Activated T-helper 2 cell treated with anti-CD3 and anti-CD28 coated beads, Interferon-gamma antibody, Interleukin-2, Interleukin-4, amounts not matched to agents 10 μg/mL and 5 μg/mL and 100 μg/mL, durations not matched to agents 14 hours and 24 hours and 36 hours (primary cell): ENCODE results near the gene MYRIP. TPM values are rescaled to one million over a fixed set of nuclear protein-coding genes. Genes with fewer than 3 reads are reported as not detected.
"Not testable (repeated sequence)": the region's sequence is repeated elsewhere in the genome, so short reads cannot be mapped to it uniquely, and the experiment has no call there.

ENCODE experiments used
- DNase-seq: peaks from one replicate; pipeline ENCODE4 v3.0.0; 2021; ENCODE audit warnings: low spot score
- H3K27ac Mint-ChIP-seq: one replicate; pipeline ENCODE4 v1.8.0; 2021; ENCODE audit warnings: mixed read lengths
- H3K27me3 Mint-ChIP-seq: one replicate; pipeline ENCODE4 v1.8.0; 2021; ENCODE audit warnings: low read depth, mixed read lengths
- H3K36me3 Mint-ChIP-seq: one replicate; pipeline ENCODE4 v1.8.0; 2021; ENCODE audit warnings: low read depth, mixed read lengths
- H3K4me1 Mint-ChIP-seq: one replicate; pipeline ENCODE4 v1.8.0; 2021; ENCODE audit warnings: low read depth, mixed read lengths
- H3K4me3 Mint-ChIP-seq: one replicate; pipeline ENCODE4 v1.8.0; 2021; ENCODE audit warnings: low read depth, mild to moderate bottlenecking, moderate library complexity, mixed read lengths
- H3K9me3 Mint-ChIP-seq: one replicate; pipeline ENCODE4 v1.8.0; 2021; ENCODE audit warnings: mixed read lengths
- intact Hi-C: fragments of 100-400 bp; cut with micrococcal nuclease; formaldehyde crosslinking; loops from one replicate; pipeline ENCODE4 v1.15.1; 2023
- total RNA-seq: library from RNA; stranded (reverse); gene quantifications from 2 replicates; pipeline ENCODE4 v1.2.3, GENCODE V29; 2022

MYRIP gene
- total RNA-seq, 1 donor from 2014 or later, result not detected

GRCh38 chr3:40124918-40125317, 315.5 kb downstream of the MYRIP start:
- intact Hi-C loops, result no loop called here
- Mint-ChIP-seq H3K9me3 (no peaks in the 10 kb centered on the region), H3K36me3 (no peaks in the 10 kb centered on the region), H3K4me3 (no peak overlapping the region), H3K4me1 (no peaks in the 10 kb centered on the region), H3K27me3 (no peaks in the 10 kb centered on the region), H3K27ac (no peak overlapping the region)
- no peak for DNase-seq

DNA sequence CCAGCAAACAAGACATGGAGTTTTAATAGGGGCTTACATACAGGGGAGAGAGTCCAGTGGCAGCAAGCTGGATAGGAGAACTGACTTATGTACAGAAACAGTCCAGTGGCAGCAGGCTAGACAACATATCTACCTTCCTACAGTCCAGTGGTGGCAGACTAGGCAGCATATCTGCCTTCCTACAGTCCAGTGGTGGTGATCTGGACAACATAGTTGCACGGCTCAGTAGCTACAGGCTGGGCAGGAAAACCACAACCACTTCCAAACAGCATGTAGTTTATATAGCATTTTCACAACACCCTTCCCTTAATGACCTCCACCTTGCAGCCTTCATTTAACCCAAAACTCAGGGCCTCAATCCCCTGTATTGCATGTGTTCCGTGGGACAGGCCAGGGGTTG, 318.8 kb downstream of the MYRIP start:
- no peaks in the 10 kb centered on the region for H3K4me1 Mint-ChIP-seq

DNA sequence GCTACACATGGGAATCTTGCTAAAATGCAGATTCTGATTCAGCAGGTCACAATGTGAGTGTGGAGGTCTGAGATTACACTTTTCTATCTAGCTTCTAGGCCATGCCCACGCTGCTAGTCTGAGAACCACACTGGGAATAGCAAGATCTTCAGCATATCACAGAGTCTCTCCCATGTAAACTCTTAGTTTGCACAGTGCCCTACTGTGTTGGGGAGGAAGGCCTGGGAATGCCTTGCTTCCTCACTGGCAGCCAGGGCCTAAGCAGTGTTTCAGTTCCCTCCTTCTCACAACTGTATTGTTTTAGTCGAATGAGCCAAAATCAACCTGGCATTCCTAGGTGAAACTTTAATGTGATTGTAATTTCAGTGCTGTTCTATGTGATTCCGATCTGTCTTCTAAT, 320.1 kb downstream of the MYRIP start:
- intact Hi-C loops, result no loop called here
- no peak for DNase-seq
- Mint-ChIP-seq H3K9me3 (peaks cover 11% of the 10 kb centered on the region), H3K27me3 (no peaks in the 10 kb centered on the region), H3K27ac (no peak overlapping the region), H3K36me3 (no peaks in the 10 kb centered on the region), H3K4me3 (no peak overlapping the region), H3K4me1 (no peaks in the 10 kb centered on the region)

More for the DNA sequence above, 318.8 kb downstream of the MYRIP start:
- H3K9me3 Mint-ChIP-seq, result peaks cover 4% of the 10 kb centered on the region
- H3K4me3 Mint-ChIP-seq, result no peak overlapping the region
- intact Hi-C loops, result no loop called here
- H3K27me3 Mint-ChIP-seq, result no peaks in the 10 kb centered on the region
- no peak overlapping the region for H3K27ac Mint-ChIP-seq
- DNase-seq, result no peak
- no peaks in the 10 kb centered on the region for H3K36me3 Mint-ChIP-seq

DNA sequence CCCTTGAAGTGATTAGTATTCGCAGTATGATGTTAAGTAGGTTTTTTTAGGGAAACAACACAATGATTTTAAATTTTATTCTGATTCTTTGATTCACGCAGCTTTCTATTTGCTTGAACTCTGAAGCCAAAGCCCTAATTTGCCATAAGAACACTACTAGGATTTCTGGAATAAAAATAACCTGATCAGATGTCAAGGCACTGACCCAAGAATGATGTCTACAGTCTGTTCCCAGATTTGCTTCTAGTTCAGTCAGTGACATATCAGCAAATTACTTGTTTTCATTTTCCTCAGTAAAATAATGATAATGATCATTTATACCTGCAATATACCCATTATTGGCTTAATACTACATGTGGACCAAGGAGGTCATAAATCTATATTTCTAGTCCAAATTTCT, 320.6 kb downstream of the MYRIP start:
- Mint-ChIP-seq H3K27me3 (no peaks in the 10 kb centered on the region), H3K4me3 (no peak overlapping the region), H3K4me1 (no peaks in the 10 kb centered on the region), H3K27ac (no peak overlapping the region), H3K36me3 (no peaks in the 10 kb centered on the region), H3K9me3 (peaks cover 11% of the 10 kb centered on the region)
- DNase-seq, result no peak
- intact Hi-C loops, result no loop called here

- no peaks in the 10 kb centered on the region for H3K27me3 Mint-ChIP-seq
- H3K27ac Mint-ChIP-seq, result no peak overlapping the region
- no peaks in the 10 kb centered on the region for H3K4me1 Mint-ChIP-seq
- H3K36me3 Mint-ChIP-seq, result no peaks in the 10 kb centered on the region
- no peak overlapping the region for H3K4me3 Mint-ChIP-seq
- peaks cover 11% of the 10 kb centered on the region for H3K9me3 Mint-ChIP-seq
- intact Hi-C loops, result no loop called here
- DNase-seq, result no peak
Observed at GRCh38 chr3:40130721-40131120, 321.3 kb downstream of the MYRIP start.

DNA sequence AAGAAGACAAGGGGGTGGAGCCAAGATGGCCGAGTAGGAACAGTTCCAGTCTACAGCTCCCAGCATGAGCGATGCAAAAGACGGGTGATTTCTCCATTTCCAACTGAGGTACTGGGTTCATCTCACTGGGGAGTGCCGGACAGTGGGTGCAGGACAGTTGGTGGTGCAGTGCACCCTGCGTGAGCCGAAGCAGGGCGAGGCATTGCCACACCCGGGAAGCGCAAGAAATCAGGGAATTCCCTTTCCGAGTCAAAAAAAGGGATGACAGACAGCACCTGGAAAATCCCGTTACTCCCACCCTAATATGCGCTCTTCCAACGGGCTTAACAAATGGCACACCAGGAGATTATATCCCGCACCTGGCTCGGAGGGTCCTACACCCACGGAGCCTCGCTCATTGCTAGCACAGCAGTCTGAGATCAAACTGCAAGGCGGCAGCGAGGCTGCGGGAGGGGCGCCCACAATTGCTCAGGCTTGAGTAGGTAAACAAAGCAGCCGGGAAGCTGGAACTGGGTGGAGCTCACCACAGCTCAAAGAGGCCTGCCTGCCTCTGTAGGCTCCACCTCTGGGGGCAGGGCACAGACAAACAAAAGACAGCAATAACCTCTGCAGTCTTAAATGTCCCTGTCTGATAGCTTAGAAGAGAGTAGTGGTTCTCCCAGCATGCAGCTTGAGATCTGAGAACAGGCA, 324.6 kb downstream of the MYRIP start:
- H3K4me3 Mint-ChIP-seq, H3K27ac Mint-ChIP-seq, DNase-seq, H3K27me3 Mint-ChIP-seq, H3K36me3 Mint-ChIP-seq, intact Hi-C loops, H3K4me1 Mint-ChIP-seq: not testable (repeated sequence)
- H3K9me3 Mint-ChIP-seq, result peaks cover 11% of the 10 kb centered on the region

DNA sequence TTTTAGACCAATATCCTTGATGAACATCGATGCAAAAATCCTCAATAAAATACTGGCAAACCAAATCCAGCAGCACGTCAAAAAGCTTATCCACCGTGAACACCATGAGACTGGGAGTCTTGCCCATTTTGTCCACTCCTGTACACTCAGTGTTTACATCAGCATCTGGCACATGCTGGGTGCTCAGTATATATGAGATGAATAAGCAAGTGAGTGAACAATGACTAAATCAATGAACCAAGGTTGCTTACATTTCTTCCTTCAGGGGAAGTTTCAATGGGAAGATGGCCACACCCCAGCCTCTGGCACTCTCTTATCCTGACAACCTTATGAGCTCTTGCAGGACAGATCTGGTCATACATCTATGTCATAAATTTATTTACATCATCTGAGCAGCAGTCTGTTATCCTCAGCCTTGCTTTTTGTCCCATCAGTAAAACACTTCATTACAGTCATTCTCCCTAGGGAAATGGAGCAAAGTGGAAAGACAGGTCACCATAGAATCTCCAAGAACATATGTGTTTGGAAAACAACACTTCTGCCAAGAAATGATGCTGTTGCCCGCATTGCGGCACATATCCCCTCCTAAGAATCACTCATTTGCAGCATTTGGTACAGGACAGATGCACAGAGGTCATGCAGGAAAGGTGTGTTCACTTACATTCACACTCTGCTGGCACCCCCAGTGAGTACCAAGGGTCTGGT, 328.3 kb downstream of the MYRIP start:
- intact Hi-C loops, result no loop called here
- DNase-seq, result no peak
- Mint-ChIP-seq H3K4me1 (no peaks in the 10 kb centered on the region), H3K27ac (no peak overlapping the region), H3K36me3 (no peaks in the 10 kb centered on the region), H3K4me3 (no peak overlapping the region), H3K27me3 (no peaks in the 10 kb centered on the region), H3K9me3 (peaks cover 11% of the 10 kb centered on the region)

DNA sequence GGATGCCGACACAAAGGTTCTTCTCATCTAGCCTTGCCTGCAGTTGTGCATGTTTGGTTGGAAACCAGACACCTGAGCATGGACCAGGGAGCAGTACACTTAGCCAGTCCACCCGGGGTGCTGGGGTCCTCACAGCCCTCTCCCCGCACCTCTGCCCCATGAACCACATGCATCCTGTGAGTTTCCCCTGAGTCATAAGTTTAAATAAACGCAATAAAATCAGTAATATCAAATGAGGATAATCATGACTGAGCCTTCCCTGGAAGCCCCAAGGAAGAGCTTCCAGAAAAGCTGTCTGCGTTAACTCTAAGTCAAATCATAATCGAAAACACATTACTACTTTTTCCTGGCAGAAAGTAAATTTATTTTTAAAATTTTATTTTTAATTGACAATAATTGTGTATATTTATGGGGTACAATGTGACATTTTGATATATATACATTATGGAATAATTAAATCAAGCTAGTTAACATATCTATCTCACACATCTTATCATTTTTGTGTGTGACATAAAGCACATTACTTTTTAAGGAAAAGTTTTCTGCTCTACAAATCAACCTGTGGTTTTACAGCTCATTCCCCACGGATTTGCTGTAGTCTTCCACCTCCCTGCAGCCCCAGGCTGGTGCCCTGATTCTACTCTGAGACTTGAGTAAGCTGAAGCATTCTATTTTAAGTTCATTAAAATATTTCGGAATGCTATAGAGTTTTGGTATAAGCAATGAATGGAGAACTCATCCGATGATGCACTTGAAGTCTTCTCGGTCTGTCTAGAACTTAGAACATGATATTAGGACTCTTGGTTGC, 334.1 kb downstream of the MYRIP start:
- Mint-ChIP-seq H3K4me1 (no peaks in the 10 kb centered on the region), H3K4me3 (no peak overlapping the region)
- intact Hi-C loops, result no loop called here

GRCh38 chr3:40148827-40149226, 339.4 kb downstream of the MYRIP start:
- H3K27ac Mint-ChIP-seq, result no peak overlapping the region
- no peak overlapping the region for H3K4me3 Mint-ChIP-seq
- H3K9me3 Mint-ChIP-seq, result no peaks in the 10 kb centered on the region
- H3K27me3 Mint-ChIP-seq, result no peaks in the 10 kb centered on the region
- DNase-seq, result no peak
- intact Hi-C loops, result no loop called here
- H3K36me3 Mint-ChIP-seq, result no peaks in the 10 kb centered on the region
- H3K4me1 Mint-ChIP-seq, result no peaks in the 10 kb centered on the region

More for the DNA sequence above, 334.1 kb downstream of the MYRIP start:
- H3K36me3 Mint-ChIP-seq, result no peaks in the 10 kb centered on the region
- H3K27me3 Mint-ChIP-seq, result no peaks in the 10 kb centered on the region
- no peaks in the 10 kb centered on the region for H3K9me3 Mint-ChIP-seq
- DNase-seq, result no peak
- H3K27ac Mint-ChIP-seq, result no peak overlapping the region

- no peak for DNase-seq
- Mint-ChIP-seq H3K27ac (no peak overlapping the region), H3K36me3 (no peaks in the 10 kb centered on the region), H3K27me3 (no peaks in the 10 kb centered on the region), H3K4me3 (no peak overlapping the region), H3K9me3 (no peaks in the 10 kb centered on the region), H3K4me1 (no peaks in the 10 kb centered on the region)
- intact Hi-C loops, result no loop called here
Observed at GRCh38 chr3:40152482-40153133, 343.2 kb downstream of the MYRIP start.

GRCh38 chr3:40160933-40161332, 351.5 kb downstream of the MYRIP start:
- Mint-ChIP-seq H3K4me1 (no peaks in the 10 kb centered on the region), H3K9me3 (peaks cover 10% of the 10 kb centered on the region), H3K36me3 (no peaks in the 10 kb centered on the region), H3K27me3 (no peaks in the 10 kb centered on the region), H3K27ac (no peak overlapping the region), H3K4me3 (no peak overlapping the region)
- intact Hi-C loops, result no loop called here
- DNase-seq, result no peak

DNA sequence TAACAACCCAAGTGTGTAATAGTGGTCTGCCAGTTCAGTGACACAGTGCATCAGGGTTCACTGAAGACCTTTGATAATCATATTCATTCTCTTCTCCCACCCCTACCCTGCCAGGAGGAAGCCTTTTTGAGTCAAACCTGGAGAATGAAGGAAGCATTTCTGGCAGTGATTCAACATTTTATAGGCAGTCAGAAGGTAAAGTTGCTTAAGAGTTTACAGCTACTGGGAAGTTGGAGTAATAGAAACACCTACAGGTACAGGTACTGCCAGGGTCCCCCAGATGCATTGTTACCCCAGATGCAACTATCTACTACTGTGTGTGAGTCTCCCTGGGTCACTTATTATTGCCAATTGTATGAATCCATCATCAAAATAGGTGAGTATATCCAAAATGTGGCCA, 353.2 kb downstream of the MYRIP start:
- Mint-ChIP-seq H3K4me1 (no peaks in the 10 kb centered on the region), H3K27ac (no peak overlapping the region), H3K9me3 (peaks cover 10% of the 10 kb centered on the region), H3K4me3 (no peak overlapping the region), H3K36me3 (no peaks in the 10 kb centered on the region), H3K27me3 (no peaks in the 10 kb centered on the region)
- intact Hi-C loops, result no loop called here
- no peak for DNase-seq
